ENCODE measurements around the gene DLL4. TPM values are rescaled to one million over a fixed set of nuclear protein-coding genes. Genes with fewer than 3 reads are reported as not detected.

Gene DLL4
- total RNA-seq, 1 donor from 2014 or later = not detected

DNA sequence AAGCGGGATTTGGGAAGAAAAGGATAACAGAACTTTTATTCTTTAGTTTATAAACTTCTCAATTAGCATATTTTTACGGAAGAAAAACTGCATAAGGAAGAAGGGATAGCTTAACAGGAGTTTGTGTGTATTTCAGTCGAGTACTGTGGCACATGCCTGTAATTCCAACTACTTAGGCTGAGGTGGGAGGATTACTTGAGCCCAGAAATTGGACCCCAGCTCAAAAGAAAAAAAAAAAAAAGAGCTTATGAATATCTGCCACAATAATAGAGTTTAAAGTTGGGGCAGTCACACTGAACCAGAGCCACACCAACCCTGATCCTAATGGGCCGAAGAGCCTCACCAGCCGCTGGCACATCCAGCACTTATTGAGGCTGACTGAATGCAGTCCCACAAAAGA, 55.3 kb downstream of the DLL4 start:
- intact Hi-C loops (cut with micrococcal nuclease) = no loop called here

DNA sequence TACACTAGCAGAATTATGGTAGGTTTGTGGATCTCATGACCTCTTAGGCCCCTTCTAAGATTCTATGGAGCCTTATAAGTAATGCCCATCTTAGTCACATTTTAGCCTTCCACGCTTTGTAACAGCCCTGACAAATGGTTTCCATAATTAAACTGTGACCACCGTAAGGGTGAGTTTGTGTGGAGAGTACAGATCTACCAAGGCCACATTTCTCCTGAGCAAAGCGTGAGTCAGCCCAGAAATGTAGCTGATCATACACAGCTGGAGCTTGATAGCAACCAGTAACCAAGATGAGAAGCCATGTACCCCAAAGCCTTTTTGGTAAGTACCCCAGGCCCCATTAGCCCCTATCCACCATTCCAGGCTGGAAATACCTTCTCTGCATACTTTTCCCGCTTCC, 55.8 kb downstream of the DLL4 start:
- intact Hi-C loops (cut with micrococcal nuclease) = no loop called here

DNA sequence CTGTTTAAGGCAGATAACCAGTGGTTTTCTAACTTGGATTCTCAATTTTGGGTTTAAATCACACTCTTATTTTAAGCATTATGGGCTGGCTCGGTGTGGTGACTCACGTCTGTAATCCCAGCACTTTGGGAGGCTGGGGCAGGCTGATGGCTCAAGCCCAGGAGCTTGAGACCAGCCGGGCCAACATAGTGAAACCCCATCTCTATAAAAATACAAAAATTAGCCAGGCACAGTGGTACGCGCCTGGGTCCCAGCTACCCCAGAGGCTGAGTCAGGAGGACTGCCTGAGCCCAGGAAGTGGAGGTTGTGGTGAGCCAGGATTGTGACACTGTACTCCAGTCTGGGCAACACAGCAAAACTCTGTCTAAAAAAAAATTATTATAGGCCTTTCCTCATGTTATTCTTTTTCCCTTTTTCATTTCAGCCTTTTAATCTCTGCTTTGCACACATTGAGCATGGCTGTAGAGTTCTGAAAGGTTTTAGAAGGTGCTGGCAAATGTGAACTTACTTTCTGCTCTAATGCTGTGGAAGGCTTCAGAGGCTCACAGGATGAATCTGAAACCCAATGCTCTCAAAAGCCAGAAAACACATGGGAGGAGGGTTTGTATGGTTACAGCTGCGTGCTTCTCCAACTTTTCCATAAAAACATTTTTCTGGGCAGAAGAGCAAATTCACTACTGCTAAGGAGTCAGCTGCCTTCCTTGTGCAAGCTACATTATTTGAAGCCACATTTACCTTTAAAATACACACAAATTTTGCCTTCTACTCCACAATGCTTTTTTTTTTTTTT, 56.6 kb downstream of the DLL4 start:
- intact Hi-C loops (cut with micrococcal nuclease) = no loop called here

DNA sequence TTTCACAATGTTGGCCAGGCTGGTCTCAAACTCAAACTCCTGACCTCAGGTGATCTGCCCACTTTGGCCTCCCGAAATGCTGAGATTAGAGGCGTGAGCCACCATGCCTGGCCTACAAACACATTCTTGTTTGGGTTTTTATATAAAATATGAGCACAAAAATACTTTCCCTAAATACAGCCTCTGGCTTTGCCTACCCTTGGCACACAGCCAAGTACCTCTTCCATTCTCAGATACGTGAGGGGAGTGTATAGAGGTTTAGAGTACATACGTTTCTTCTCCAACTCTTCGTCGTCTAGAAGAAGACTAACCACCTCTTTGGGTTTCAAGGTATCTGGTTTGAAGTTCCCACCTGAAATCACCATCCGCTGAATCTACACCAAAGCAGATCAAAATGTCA, 57.7 kb downstream of the DLL4 start:
- intact Hi-C loops (cut with micrococcal nuclease) = no loop called here

DNA sequence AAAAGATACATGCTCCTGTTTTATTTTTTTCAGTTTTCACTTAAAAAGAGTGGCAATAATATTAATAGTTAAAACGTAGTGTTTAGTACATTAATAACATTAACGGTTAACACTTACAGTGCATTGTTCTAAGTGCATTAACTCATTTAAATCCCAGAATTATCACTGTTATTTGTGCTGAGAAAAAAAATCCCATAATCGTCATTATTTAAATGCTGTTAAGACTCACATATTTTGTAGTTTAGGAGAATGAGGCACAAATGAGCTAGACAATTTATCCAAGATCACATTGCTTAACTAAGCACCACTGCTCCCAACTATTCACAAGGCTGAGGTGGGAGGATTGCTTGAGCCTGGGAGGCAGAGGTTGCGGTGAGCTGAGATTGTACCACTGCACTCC, 59.0 kb downstream of the DLL4 start:
- intact Hi-C loops (cut with micrococcal nuclease) = no loop called here

Other genes starting within 250 kb of the DLL4 start
- gene RAD51, start 234.2 kb upstream of the DLL4 start, total RNA-seq = 47.7 and 51.4 TPM in 2 replicates
- gene RMDN3, start 174.1 kb upstream of the DLL4 start, total RNA-seq = 37.2 and 37.7 TPM in 2 replicates
- 28.4 and 29.1 TPM in 2 replicates for gene GCHFR, start 165.3 kb upstream of the DLL4 start, total RNA-seq
- 0.56 and 0.63 TPM in 2 replicates for gene C15orf62, start 159.4 kb upstream of the DLL4 start, total RNA-seq
- 33.8 and 34.4 TPM in 2 replicates for gene ZFYVE19, start 122.3 kb upstream of the DLL4 start, total RNA-seq
- 40.1 and 45.8 TPM in 2 replicates for gene DNAJC17, start 121.9 kb upstream of the DLL4 start, total RNA-seq
- gene PPP1R14D, start 100.6 kb upstream of the DLL4 start, total RNA-seq = not detected in 2 replicates
- 4.5 and 4.7 TPM in 2 replicates for gene SPINT1, start 85.3 kb upstream of the DLL4 start, total RNA-seq
- gene RHOV, start 55.1 kb upstream of the DLL4 start, total RNA-seq = 0.37 and 0.78 TPM in 2 replicates
- 21.9 and 23.2 TPM in 2 replicates for gene VPS18, start 34.9 kb upstream of the DLL4 start, total RNA-seq
- gene CHAC1, start 24.1 kb downstream of the DLL4 start, total RNA-seq = 6.7 and 8.2 TPM in 2 replicates
- 35.2 and 40.5 TPM in 2 replicates for gene INO80, start 186.9 kb downstream of the DLL4 start, total RNA-seq

All from T-helper 1 cell treated with Interleukin-12 subunit alpha and Interleukin-12 subunit beta and Interleukin-4 antibody, amounts not matched to agents 30 ng/mL and 1 ng/mL, for 36 hours (primary cell).